ENCODE measurements around the gene ANXA9. TPM values are rescaled to one million over a fixed set of nuclear protein-coding genes. Genes with fewer than 3 reads are reported as not detected.

Gene ANXA9
- under 1 TPM in 1 of 4 donors, not detected in 3; 0.21 TPM for total RNA-seq
- polyA plus RNA-seq, result 0.23 TPM
- long read RNA-seq, donor 1, partial matches to known transcripts, result 0 of 5 reads
- long read RNA-seq, donor 1, other reads (novel, unspliced or antisense), result 5 of 5 reads
- long read RNA-seq, donor 2, partial matches to known transcripts, result 0 of 2 reads
- long read RNA-seq, donor 2, other reads (novel, unspliced or antisense), result 2 of 2 reads
- long read RNA-seq, donor 3, result 0 reads
- long read RNA-seq, donor 4, result 0 reads

- Histone ChIP-seq H3K9me3 (ENCODE audit: control insufficient read depth, low read length) (no peaks in the 10 kb centered on the region), H3K27ac (ENCODE audit: low read length) (no peak within 1 kb of the TSS), H3K27me3 (ENCODE audit: control insufficient read depth, insufficient read depth) (no peaks in the 10 kb centered on the region), H3K4me1 (ENCODE audit: control insufficient read depth, insufficient read depth, low read length) (peaks cover 3% of the 10 kb centered on the region), H3K4me3 (ENCODE audit: low read length) (no peak within 1 kb of the TSS)
- intact Hi-C loops (cut with DNase I), result no loop called here
- ATAC-seq (no peak), DNase-seq (no peak)
- 74% methylated on average over 12 of the region's 12 CpGs for WGBS
These were observed at the start of gene ANXA9 for GRCh38 chr1:150981805-150982712. Gene ANXA9, plus strand, starts transcription at chr1:150982292. Its CDS starts 814 bp downstream, at chr1:150983106.

GRCh38 chr1:150944856-150945255 is 37.2 kb upstream of the ANXA9 start:
- Histone ChIP-seq H3K9me3 (ENCODE audit: control insufficient read depth, low read length) (no peaks in the 10 kb centered on the region), H3K27ac (ENCODE audit: low read length) (no peak overlapping the region), H3K4me1 (ENCODE audit: control insufficient read depth, insufficient read depth, low read length) (no peaks in the 10 kb centered on the region), H3K4me3 (ENCODE audit: low read length) (no peak overlapping the region), H3K27me3 (ENCODE audit: control insufficient read depth, insufficient read depth) (no peaks in the 10 kb centered on the region)
- DNase-seq (no peak), ATAC-seq (no peak)
- intact Hi-C loops (cut with DNase I), result no loop called here
- 78% methylated on average over 5 of the region's 5 CpGs for WGBS

GRCh38 chr1:150954708-150955107 is 27.4 kb upstream of the ANXA9 start:
- no peak overlapping the region for H3K27ac ChIP-seq (ENCODE audit: low read length)
- WGBS, result 92% methylated on average over 3 of the region's 3 CpGs
- H3K4me1 ChIP-seq (ENCODE audit: control insufficient read depth, insufficient read depth, low read length), result no peaks in the 10 kb centered on the region
- intact Hi-C loops (cut with DNase I), result no loop called here
- DNase-seq (no peak), ATAC-seq (no peak)
- no peaks in the 10 kb centered on the region for H3K27me3 ChIP-seq (ENCODE audit: control insufficient read depth, insufficient read depth)
- H3K4me3 ChIP-seq (ENCODE audit: low read length), result no peak overlapping the region
- no peaks in the 10 kb centered on the region for H3K9me3 ChIP-seq (ENCODE audit: control insufficient read depth, low read length)

- DNase-seq, result no peak
- intact Hi-C loops (cut with DNase I), result no loop called here
- Histone ChIP-seq H3K27ac (ENCODE audit: low read length) (no peak overlapping the region), H3K9me3 (ENCODE audit: control insufficient read depth, low read length) (no peaks in the 10 kb centered on the region), H3K4me1 (ENCODE audit: control insufficient read depth, insufficient read depth, low read length) (no peaks in the 10 kb centered on the region), H3K27me3 (ENCODE audit: control insufficient read depth, insufficient read depth) (no peaks in the 10 kb centered on the region), H3K4me3 (ENCODE audit: low read length) (no peak overlapping the region)
- ATAC-seq, result no peak
These were observed 26.8 kb upstream of the ANXA9 start for GRCh38 chr1:150955280-150955679.

GRCh38 chr1:150957666-150958065 is 24.4 kb upstream of the ANXA9 start:
- ATAC-seq (no peak), DNase-seq (no peak)
- Histone ChIP-seq H3K4me3 (ENCODE audit: low read length) (no peak overlapping the region), H3K9me3 (ENCODE audit: control insufficient read depth, low read length) (no peaks in the 10 kb centered on the region), H3K27ac (ENCODE audit: low read length) (no peak overlapping the region), H3K4me1 (ENCODE audit: control insufficient read depth, insufficient read depth, low read length) (no peaks in the 10 kb centered on the region), H3K27me3 (ENCODE audit: control insufficient read depth, insufficient read depth) (no peaks in the 10 kb centered on the region)
- 97% methylated on average over 11 of the region's 11 CpGs for WGBS
- intact Hi-C loops (cut with DNase I), result no loop called here

GRCh38 chr1:150960646-150961045 is 21.4 kb upstream of the ANXA9 start:
- no peak for ATAC-seq
- H3K4me1 ChIP-seq (ENCODE audit: control insufficient read depth, insufficient read depth, low read length), result no peaks in the 10 kb centered on the region
- no peaks in the 10 kb centered on the region for H3K9me3 ChIP-seq (ENCODE audit: control insufficient read depth, low read length)
- no peaks in the 10 kb centered on the region for H3K27me3 ChIP-seq (ENCODE audit: control insufficient read depth, insufficient read depth)
- H3K4me3 ChIP-seq (ENCODE audit: low read length), result no peak overlapping the region
- no peak overlapping the region for H3K27ac ChIP-seq (ENCODE audit: low read length)
- 96% methylated on average over 7 of the region's 7 CpGs for WGBS
- DNase-seq, result no peak
- intact Hi-C loops (cut with DNase I), result no loop called here

GRCh38 chr1:150961756-150962155 is 20.3 kb upstream of the ANXA9 start:
- ATAC-seq (no peak), DNase-seq (no peak)
- intact Hi-C loops (cut with DNase I), result no loop called here
- 66% methylated on average over 4 of the region's 4 CpGs for WGBS
- Histone ChIP-seq H3K4me1 (ENCODE audit: control insufficient read depth, insufficient read depth, low read length) (no peaks in the 10 kb centered on the region), H3K9me3 (ENCODE audit: control insufficient read depth, low read length) (no peaks in the 10 kb centered on the region), H3K27ac (ENCODE audit: low read length) (no peak overlapping the region), H3K27me3 (ENCODE audit: control insufficient read depth, insufficient read depth) (no peaks in the 10 kb centered on the region), H3K4me3 (ENCODE audit: low read length) (no peak overlapping the region)

- H3K27me3 ChIP-seq (ENCODE audit: control insufficient read depth, insufficient read depth), result no peaks in the 10 kb centered on the region
- H3K27ac ChIP-seq (ENCODE audit: low read length), result no peak overlapping the region
- H3K9me3 ChIP-seq (ENCODE audit: control insufficient read depth, low read length), result no peaks in the 10 kb centered on the region
- H3K4me3 ChIP-seq (ENCODE audit: low read length), result no peak overlapping the region
- H3K4me1 ChIP-seq (ENCODE audit: control insufficient read depth, insufficient read depth, low read length), result no peaks in the 10 kb centered on the region
- DNase-seq (no peak), ATAC-seq (no peak)
- intact Hi-C loops (cut with DNase I), result loop anchor here in 1 of 4 donors (2.0 kb wide), 1 partner anchor 21 kb away; no protein-coding TSS in a partner anchor
- 90% methylated on average over 10 of the region's 10 CpGs for WGBS
These were observed 18.6 kb upstream of the ANXA9 start for GRCh38 chr1:150963321-150964163.

- Histone ChIP-seq H3K27me3 (ENCODE audit: control insufficient read depth, insufficient read depth) (no peaks in the 10 kb centered on the region), H3K9me3 (ENCODE audit: control insufficient read depth, low read length) (no peaks in the 10 kb centered on the region), H3K4me1 (ENCODE audit: control insufficient read depth, insufficient read depth, low read length) (no peaks in the 10 kb centered on the region), H3K4me3 (ENCODE audit: low read length) (no peak overlapping the region), H3K27ac (ENCODE audit: low read length) (no peak overlapping the region)
- DNase-seq (no peak), ATAC-seq (no peak)
- 70% methylated on average over 5 of the region's 5 CpGs for WGBS
- intact Hi-C loops (cut with DNase I), result loop anchor here in 1 of 4 donors (2.0 kb wide), 1 partner anchor 21 kb away; no protein-coding TSS in a partner anchor
These were observed 18.0 kb upstream of the ANXA9 start for GRCh38 chr1:150964164-150964489.

- intact Hi-C loops (cut with DNase I), result loop anchor here in 1 of 4 donors (2.0 kb wide), 1 partner anchor 23 kb away; no protein-coding TSS in a partner anchor
These were observed 16.5 kb upstream of the ANXA9 start for GRCh38 chr1:150965605-150966004.

GRCh38 chr1:150966011-150966410 is 16.1 kb upstream of the ANXA9 start:
- H3K27me3 ChIP-seq (ENCODE audit: control insufficient read depth, insufficient read depth), result no peaks in the 10 kb centered on the region
- no peak overlapping the region for H3K4me3 ChIP-seq (ENCODE audit: low read length)
- intact Hi-C loops (cut with DNase I), result no loop called here
- H3K9me3 ChIP-seq (ENCODE audit: control insufficient read depth, low read length), result no peaks in the 10 kb centered on the region
- WGBS, result 60% methylated on average over 6 of the region's 6 CpGs
- H3K27ac ChIP-seq (ENCODE audit: low read length), result no peak overlapping the region
- ATAC-seq, result no peak
- DNase-seq, result no peak
- H3K4me1 ChIP-seq (ENCODE audit: control insufficient read depth, insufficient read depth, low read length), result peaks cover 5% of the 10 kb centered on the region

More at GRCh38 chr1:150965605-150966004, 16.5 kb upstream of the ANXA9 start:
- 90% methylated on average over 4 of the region's 4 CpGs for WGBS
- H3K4me1 ChIP-seq (ENCODE audit: control insufficient read depth, insufficient read depth, low read length), result peaks cover under 1% of the 10 kb centered on the region
- H3K4me3 ChIP-seq (ENCODE audit: low read length), result no peak overlapping the region
- no peak for ATAC-seq
- no peak overlapping the region for H3K27ac ChIP-seq (ENCODE audit: low read length)
- no peaks in the 10 kb centered on the region for H3K27me3 ChIP-seq (ENCODE audit: control insufficient read depth, insufficient read depth)
- H3K9me3 ChIP-seq (ENCODE audit: control insufficient read depth, low read length), result no peaks in the 10 kb centered on the region
- no peak for DNase-seq

All from right cardiac atrium (tissue), 5 donors.